ENCODE results near the gene ZNF576. TPM values are rescaled to one million over a fixed set of nuclear protein-coding genes. Genes with fewer than 3 reads are reported as not detected.
"Not testable (repeated sequence)": the region's sequence is repeated elsewhere in the genome, so short reads cannot be mapped to it uniquely, and the experiment has no call there.

ZNF576 gene
- total and polyA plus RNA-seq, 2 donors from 2014 or later = 15.3 to 25.6 TPM

GRCh38 chr19:43586346-43586745 is 10.0 kb upstream of the ZNF576 start:
- intact Hi-C loops (cut with DNase I) = no loop called here
- FAIRE-seq (no peak), DNase-seq (no peak)
- Histone ChIP-seq H3K4me1 (ENCODE audit: control insufficient read depth in 2 of 3, insufficient read depth in 2 of 3, low read depth in 1 of 3, low read length in 3 of 3) (peaks cover 0 to 21% (median 12%) of the 10 kb centered on the region in 3 donors), H3K9ac (ENCODE audit: low read length in 3 of 3) (no peak overlapping the region), H3K4me3 (ENCODE audit: low read length in 3 of 3) (no peak overlapping the region), H3K27ac (ENCODE audit: low read depth in 2 of 2, low read length in 2 of 2) (no peak overlapping the region), H3K36me3 (ENCODE audit: control insufficient read depth in 2 of 3, insufficient read depth in 3 of 3, low read length in 3 of 3) (peaks cover 0 to 7% (median 6%) of the 10 kb centered on the region in 3 donors), H3K27me3 (ENCODE audit: control insufficient read depth, insufficient read depth, low read length) (no peaks in the 10 kb centered on the region), H3K9me3 (ENCODE audit: control insufficient read depth in 2 of 3, insufficient read depth in 1 of 3, low read length in 3 of 3) (no peaks in the 10 kb centered on the region)
- no peak for TF ChIP-seq CTCF (IDR thresholded peaks at IDR 0.05; ENCODE audit: borderline replicate concordance, extremely low read depth, insufficient read depth)

- H3K27me3 ChIP-seq (ENCODE audit: control insufficient read depth, insufficient read depth, low read length); FAIRE-seq; H3K9me3 ChIP-seq (ENCODE audit: control insufficient read depth in 2 of 3, insufficient read depth in 1 of 3, low read length in 3 of 3); DNase-seq; H3K27ac ChIP-seq (ENCODE audit: low read depth in 2 of 2, low read length in 2 of 2); intact Hi-C loops (cut with DNase I); H3K36me3 ChIP-seq (ENCODE audit: control insufficient read depth in 2 of 3, insufficient read depth in 3 of 3, low read length in 3 of 3); H3K9ac ChIP-seq (ENCODE audit: low read length in 3 of 3); H3K4me3 ChIP-seq (ENCODE audit: low read length in 3 of 3): not testable (repeated sequence)
- H3K4me1 ChIP-seq (ENCODE audit: control insufficient read depth in 2 of 3, insufficient read depth in 2 of 3, low read depth in 1 of 3, low read length in 3 of 3) = peaks cover 0 to 14% (median 9%) of the 10 kb centered on the region in 3 donors
Observed at GRCh38 chr19:43587029-43587428, 9.4 kb upstream of the ZNF576 start.

GRCh38 chr19:43589277-43589676 is 7.1 kb upstream of the ZNF576 start:
- Histone ChIP-seq H3K9me3 (ENCODE audit: control insufficient read depth in 2 of 3, insufficient read depth in 1 of 3, low read length in 3 of 3) (no peaks in the 10 kb centered on the region), H3K27ac (ENCODE audit: low read depth in 2 of 2, low read length in 2 of 2) (no peak overlapping the region), H3K4me1 (ENCODE audit: control insufficient read depth in 2 of 3, insufficient read depth in 2 of 3, low read depth in 1 of 3, low read length in 3 of 3) (peaks cover 0 to 9% (median 8%) of the 10 kb centered on the region in 3 donors), H3K36me3 (ENCODE audit: control insufficient read depth in 2 of 3, insufficient read depth in 3 of 3, low read length in 3 of 3) (peaks cover 0 to 15% (median 12%) of the 10 kb centered on the region in 3 donors), H3K9ac (ENCODE audit: low read length in 3 of 3) (no peak overlapping the region), H3K4me3 (ENCODE audit: low read length in 3 of 3) (no peak overlapping the region), H3K27me3 (ENCODE audit: control insufficient read depth, insufficient read depth, low read length) (no peaks in the 10 kb centered on the region)
- no peak for TF ChIP-seq CTCF (IDR thresholded peaks at IDR 0.05; ENCODE audit: borderline replicate concordance, extremely low read depth, insufficient read depth)
- FAIRE-seq = no peak
- no peak for DNase-seq
- intact Hi-C loops (cut with DNase I) = no loop called here

- intact Hi-C loops (cut with DNase I) = no loop called here
- FAIRE-seq (no peak), DNase-seq (no peak)
- no peak for TF ChIP-seq CTCF (IDR thresholded peaks at IDR 0.05; ENCODE audit: borderline replicate concordance, extremely low read depth, insufficient read depth)
- H3K9ac ChIP-seq (ENCODE audit: low read length in 3 of 3) = no peak overlapping the region
- no peaks in the 10 kb centered on the region for H3K9me3 ChIP-seq (ENCODE audit: control insufficient read depth in 2 of 3, insufficient read depth in 1 of 3, low read length in 3 of 3)
- H3K27ac ChIP-seq (ENCODE audit: low read depth in 2 of 2, low read length in 2 of 2) = no peak overlapping the region
- no peaks in the 10 kb centered on the region for H3K27me3 ChIP-seq (ENCODE audit: control insufficient read depth, insufficient read depth, low read length)
- H3K4me3 ChIP-seq (ENCODE audit: low read length in 3 of 3) = no peak overlapping the region
- H3K36me3 ChIP-seq (ENCODE audit: control insufficient read depth in 2 of 3, insufficient read depth in 3 of 3, low read length in 3 of 3) = peaks cover 0 to 15% (median 12%) of the 10 kb centered on the region in 3 donors
- H3K4me1 ChIP-seq (ENCODE audit: control insufficient read depth in 2 of 3, insufficient read depth in 2 of 3, low read depth in 1 of 3, low read length in 3 of 3) = peaks cover 0 to 9% (median 6%) of the 10 kb centered on the region in 3 donors
Observed at GRCh38 chr19:43589678-43590077, 6.7 kb upstream of the ZNF576 start.
